ENCODE measurements around the gene RPL7A. TPM values are rescaled to one million over a fixed set of nuclear protein-coding genes. Genes with fewer than 3 reads are reported as not detected.

Gene RPL7A
- total RNA-seq, 4 donors from 2014 or later, result 1,001 to 1,630 (median 1,510) TPM

DNA sequence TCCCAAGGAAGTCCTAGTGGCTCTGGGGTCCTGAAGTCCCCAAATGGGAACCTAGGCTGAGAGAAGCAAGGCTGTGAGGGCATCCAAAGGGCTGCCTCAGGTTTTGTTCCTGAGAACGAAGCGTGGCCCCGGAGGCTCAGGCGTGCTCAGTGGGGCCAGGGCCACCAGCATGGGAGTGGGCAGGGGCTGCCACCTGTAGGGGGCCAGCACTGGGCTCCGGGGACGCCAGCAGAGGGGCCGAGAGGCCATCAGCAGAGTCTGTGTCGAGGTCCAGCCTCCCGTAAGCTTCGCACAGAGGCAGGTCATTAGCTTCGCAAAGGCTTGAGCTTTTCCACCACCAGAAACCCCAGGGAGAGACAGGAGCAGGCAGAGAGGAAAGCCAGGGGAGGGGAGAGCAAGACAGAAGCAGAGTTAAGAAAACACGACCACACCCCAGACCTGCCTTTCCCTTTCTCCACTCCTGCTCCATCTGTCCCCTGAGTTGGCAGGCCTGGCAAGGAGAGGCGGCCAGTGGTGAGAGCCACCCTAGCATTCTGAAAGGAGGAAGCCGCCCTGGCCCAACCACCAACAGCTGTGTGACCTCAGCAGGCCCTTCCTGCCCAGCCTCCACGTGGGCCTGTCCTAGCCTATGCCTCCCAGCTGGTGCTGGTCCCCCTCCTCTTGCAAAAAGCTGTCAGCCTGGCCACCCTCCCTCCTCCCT, 6.5 kb upstream of the RPL7A start:
- in situ Hi-C loops (cut with MboI; ENCODE audit: low sequenced_read_pairs in 4 of 4) (no loop called here), intact Hi-C loops (cut with DNase I; ENCODE audit: low total_unique reads) (loop anchor here (10.0 kb wide), 1 partner anchor 143 kb away; no protein-coding TSS in a partner anchor)
- Histone ChIP-seq H3K4me3 (no peak overlapping the region), H3K9me3 (no peaks in the 10 kb centered on the region), H3K27ac (no peak overlapping the region), H3K27me3 (no peaks in the 10 kb centered on the region), H3K36me3 (peaks cover 0 to 57% of the 10 kb centered on the region in 2 donors), H3K4me1 (peaks cover 11 to 23% of the 10 kb centered on the region in 2 donors)
- DNase-seq, result peak; percentile 33 to 47
- ATAC-seq, result peak in 1 of 2 donors; percentile 4
- TF ChIP-seq POLR2A (IDR thresholded peaks at IDR 0.05), result no peak
- TF ChIP-seq, protein P1, sequence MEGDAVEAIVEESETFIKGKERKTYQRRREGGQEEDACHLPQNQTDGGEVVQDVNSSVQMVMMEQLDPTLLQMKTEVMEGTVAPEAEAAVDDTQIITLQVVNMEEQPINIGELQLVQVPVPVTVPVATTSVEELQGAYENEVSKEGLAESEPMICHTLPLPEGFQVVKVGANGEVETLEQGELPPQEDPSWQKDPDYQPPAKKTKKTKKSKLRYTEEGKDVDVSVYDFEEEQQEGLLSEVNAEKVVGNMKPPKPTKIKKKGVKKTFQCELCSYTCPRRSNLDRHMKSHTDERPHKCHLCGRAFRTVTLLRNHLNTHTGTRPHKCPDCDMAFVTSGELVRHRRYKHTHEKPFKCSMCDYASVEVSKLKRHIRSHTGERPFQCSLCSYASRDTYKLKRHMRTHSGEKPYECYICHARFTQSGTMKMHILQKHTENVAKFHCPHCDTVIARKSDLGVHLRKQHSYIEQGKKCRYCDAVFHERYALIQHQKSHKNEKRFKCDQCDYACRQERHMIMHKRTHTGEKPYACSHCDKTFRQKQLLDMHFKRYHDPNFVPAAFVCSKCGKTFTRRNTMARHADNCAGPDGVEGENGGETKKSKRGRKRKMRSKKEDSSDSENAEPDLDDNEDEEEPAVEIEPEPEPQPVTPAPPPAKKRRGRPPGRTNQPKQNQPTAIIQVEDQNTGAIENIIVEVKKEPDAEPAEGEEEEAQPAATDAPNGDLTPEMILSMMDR (IDR thresholded peaks at IDR 0.05 in 4 of 5, conservative IDR thresholded peaks at IDR 0.05 in 1 of 5), result no peak

DNA sequence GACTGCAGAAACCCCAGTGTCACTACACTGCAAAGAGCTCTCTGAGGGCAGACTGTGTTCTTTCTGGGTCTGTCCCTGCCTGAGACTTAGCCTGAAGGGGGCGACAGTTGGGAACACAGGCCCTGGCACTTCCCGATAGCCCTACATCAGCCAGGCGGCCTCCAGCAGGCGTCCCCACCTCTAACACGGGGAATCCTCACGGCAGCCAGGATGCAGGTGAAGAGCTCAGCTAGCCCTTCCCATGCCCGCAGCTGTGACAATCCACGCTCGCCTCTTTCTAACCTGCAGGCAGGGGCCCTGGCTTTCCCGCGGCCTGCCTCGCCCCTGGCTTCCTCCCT, 6.0 kb upstream of the RPL7A start:
- in situ Hi-C loops (cut with MboI; ENCODE audit: low sequenced_read_pairs in 4 of 4), result no loop called here
- Histone ChIP-seq H3K4me3 (no peak overlapping the region), H3K4me1 (peaks cover 11 to 23% of the 10 kb centered on the region in 2 donors), H3K27ac (no peak overlapping the region), H3K27me3 (no peaks in the 10 kb centered on the region), H3K36me3 (peaks cover 0 to 57% of the 10 kb centered on the region in 2 donors), H3K9me3 (no peaks in the 10 kb centered on the region)
- TF ChIP-seq, protein P1 (IDR thresholded peaks at IDR 0.05 in 4 of 5, conservative IDR thresholded peaks at IDR 0.05 in 1 of 5), result no peak
- TF ChIP-seq POLR2A (IDR thresholded peaks at IDR 0.05), result no peak
- DNase-seq (no peak), ATAC-seq (no peak)
- intact Hi-C loops (cut with DNase I; ENCODE audit: low total_unique reads), result loop anchor here (10.0 kb wide), 1 partner anchor 143 kb away; no protein-coding TSS in a partner anchor

DNA sequence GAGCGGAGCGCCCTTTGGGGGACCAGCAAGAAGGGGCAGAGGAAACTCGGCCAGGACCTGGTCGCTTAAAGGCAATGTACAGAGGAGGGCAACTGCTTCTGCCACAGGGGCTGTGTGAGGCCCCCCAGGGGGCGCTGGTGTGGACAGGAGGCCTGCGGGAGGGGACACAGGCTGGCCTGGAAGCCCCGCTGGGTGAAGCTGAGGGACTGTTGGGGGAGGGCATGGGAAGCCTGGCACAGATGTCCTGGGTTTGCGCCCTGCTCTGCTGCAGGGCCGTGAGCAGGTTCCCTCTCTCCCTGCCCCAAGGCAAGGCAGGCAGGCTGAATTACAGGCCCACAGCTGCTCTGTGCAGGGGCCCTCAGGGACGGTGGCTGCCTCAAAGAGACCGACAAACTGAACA, 5.4 kb upstream of the RPL7A start:
- Histone ChIP-seq H3K4me1 (peaks cover 14 to 23% of the 10 kb centered on the region in 2 donors), H3K9me3 (no peaks in the 10 kb centered on the region), H3K27me3 (no peaks in the 10 kb centered on the region), H3K36me3 (peaks cover 0 to 57% of the 10 kb centered on the region in 2 donors), H3K4me3 (no peak overlapping the region), H3K27ac (no peak overlapping the region)
- intact Hi-C loops (cut with DNase I; ENCODE audit: low total_unique reads) (loop anchor here (10.0 kb wide), 1 partner anchor 142 kb away; no protein-coding TSS in a partner anchor), in situ Hi-C loops (cut with MboI; ENCODE audit: low sequenced_read_pairs in 4 of 4) (no loop called here)
- no peak for DNase-seq
- TF ChIP-seq, protein P1 (IDR thresholded peaks at IDR 0.05 in 4 of 5, conservative IDR thresholded peaks at IDR 0.05 in 1 of 5), result no peak
- no peak for TF ChIP-seq POLR2A (IDR thresholded peaks at IDR 0.05)
- ATAC-seq, result no peak

DNA sequence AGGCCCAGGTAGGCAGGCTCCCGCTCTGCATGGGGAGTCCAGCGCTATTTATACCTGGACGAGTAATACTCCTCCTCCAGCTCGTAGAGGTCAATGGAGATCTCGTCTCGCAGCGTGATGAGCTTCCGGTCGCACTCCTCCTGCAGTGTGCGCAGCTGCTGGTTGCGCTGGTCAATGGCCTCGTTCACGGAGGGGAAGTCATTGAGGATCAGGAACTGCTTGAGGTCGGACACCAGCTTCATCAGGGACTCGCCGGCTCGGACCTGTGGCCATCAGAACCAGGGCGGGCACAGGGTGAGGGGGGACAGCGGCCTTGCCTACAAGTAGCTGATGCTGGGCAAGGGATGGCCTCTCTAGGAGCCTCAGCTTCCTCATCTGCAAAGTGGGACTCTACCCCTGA, 3.9 kb upstream of the RPL7A start:
- no peak overlapping the region for H3K4me3 ChIP-seq
- in situ Hi-C loops (cut with MboI; ENCODE audit: low sequenced_read_pairs in 4 of 4), result no loop called here
- H3K27me3 ChIP-seq, result no peaks in the 10 kb centered on the region
- ATAC-seq (no peak), DNase-seq (no peak)
- intact Hi-C loops (cut with DNase I; ENCODE audit: low total_unique reads), result loop anchor here (10.0 kb wide), 1 partner anchor 141 kb away; no protein-coding TSS in a partner anchor
- no peaks in the 10 kb centered on the region for H3K9me3 ChIP-seq
- TF ChIP-seq, protein P1 (IDR thresholded peaks at IDR 0.05 in 4 of 5, conservative IDR thresholded peaks at IDR 0.05 in 1 of 5), result no peak
- no peak for TF ChIP-seq POLR2A (IDR thresholded peaks at IDR 0.05)
- H3K4me1 ChIP-seq, result peaks cover 20 to 23% of the 10 kb centered on the region in 2 donors
- H3K27ac ChIP-seq, result no peak overlapping the region
- H3K36me3 ChIP-seq, result peaks cover 0 to 60% of the 10 kb centered on the region in 2 donors
